Tibial nerve (tissue), 4 donors: Measurements from ENCODE around the gene SYT7.

Source experiments
- EP300 ChIP-seq, 2 donors: sonication (generic); formaldehyde crosslinking; IDR thresholded peaks; one replicate each; pipeline ENCODE4 v1.6.1; 2017; ENCODE audit warnings: antibody characterized with exemption in 2 of 2, mild to moderate bottlenecking in 1 of 2
- POLR2A ChIP-seq, 2 donors: fragments of 450-650 bp; IDR thresholded peaks; one replicate each; pipeline ENCODE4 v1.6.1; 2017; ENCODE audit warnings: antibody characterized with exemption in 2 of 2, mild to moderate bottlenecking in 2 of 2, moderate library complexity in 2 of 2
- TF ChIP-seq, protein P1 (sequence below), 5 experiments: fragments of 200-600 bp in 3 of 5; fragments of 450-650 bp in 2 of 5; sonication (generic) in 3 of 5; IDR thresholded peaks; one replicate each; pipeline ENCODE4 v1.5.1; 2016 to 2019; ENCODE audit warnings: antibody characterized with exemption in 5 of 5, mild to moderate bottlenecking in 3 of 5, moderate library complexity in 2 of 5

DNA sequence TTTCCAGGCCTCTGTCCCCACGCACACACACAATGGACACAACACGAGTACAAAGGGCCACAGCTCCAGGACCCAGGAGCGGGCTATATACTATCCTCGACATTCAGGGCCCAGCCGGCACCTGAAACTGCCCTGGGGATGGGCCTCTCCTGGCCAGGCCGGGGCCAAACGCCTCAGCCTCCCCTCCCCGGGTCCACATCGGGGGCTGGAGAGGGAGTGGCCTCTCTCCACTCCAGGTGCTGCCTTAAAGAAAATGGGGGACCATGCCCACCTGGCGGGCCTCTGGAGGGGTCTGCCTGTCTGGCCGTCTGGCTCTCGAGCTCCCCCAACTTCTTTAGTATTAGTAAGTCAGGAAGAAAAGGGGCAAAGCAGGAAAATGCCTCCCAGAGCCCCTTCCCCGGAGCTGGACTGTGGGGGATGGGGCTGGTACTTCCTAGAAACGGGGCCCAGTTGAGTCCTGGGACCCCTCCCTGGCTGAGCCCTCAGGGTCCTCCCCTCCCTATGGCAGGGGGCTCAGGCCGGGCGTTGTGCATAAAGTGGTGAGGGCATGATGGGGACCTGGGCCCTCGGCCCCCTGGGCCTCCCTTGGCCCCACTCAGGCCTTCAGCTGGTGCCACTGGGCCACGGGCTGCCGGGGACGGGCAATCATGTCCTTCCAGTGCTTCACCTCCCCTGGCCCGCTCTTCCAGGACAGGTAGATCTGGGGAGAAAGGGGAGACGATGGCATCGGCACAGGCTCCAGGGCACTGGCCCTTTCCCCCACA, 62.7 kb downstream of the SYT7 start:
- TF ChIP-seq, protein P1, sequence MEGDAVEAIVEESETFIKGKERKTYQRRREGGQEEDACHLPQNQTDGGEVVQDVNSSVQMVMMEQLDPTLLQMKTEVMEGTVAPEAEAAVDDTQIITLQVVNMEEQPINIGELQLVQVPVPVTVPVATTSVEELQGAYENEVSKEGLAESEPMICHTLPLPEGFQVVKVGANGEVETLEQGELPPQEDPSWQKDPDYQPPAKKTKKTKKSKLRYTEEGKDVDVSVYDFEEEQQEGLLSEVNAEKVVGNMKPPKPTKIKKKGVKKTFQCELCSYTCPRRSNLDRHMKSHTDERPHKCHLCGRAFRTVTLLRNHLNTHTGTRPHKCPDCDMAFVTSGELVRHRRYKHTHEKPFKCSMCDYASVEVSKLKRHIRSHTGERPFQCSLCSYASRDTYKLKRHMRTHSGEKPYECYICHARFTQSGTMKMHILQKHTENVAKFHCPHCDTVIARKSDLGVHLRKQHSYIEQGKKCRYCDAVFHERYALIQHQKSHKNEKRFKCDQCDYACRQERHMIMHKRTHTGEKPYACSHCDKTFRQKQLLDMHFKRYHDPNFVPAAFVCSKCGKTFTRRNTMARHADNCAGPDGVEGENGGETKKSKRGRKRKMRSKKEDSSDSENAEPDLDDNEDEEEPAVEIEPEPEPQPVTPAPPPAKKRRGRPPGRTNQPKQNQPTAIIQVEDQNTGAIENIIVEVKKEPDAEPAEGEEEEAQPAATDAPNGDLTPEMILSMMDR (IDR thresholded peaks at IDR 0.05), result no peak
- TF ChIP-seq EP300 (IDR thresholded peaks at IDR 0.05), result no peak
- TF ChIP-seq POLR2A (IDR thresholded peaks at IDR 0.05), result no peak
